ENCODE data around the gene BLVRB.

DNA sequence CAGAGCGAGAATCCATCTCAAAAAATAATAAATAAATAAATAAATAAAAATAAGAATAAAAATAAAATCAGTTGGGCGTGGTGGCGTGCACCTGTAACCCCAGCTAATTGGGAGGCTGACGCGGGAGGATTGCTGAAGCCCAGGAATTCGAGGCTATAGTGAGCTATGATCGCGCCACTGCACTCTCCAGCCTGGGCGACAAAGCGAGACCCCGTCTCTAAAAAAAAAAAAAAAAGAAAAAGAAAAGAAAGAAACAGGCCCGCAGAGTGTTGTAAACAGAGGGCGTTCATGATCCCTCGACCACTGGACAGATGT lies 45.1 kb downstream of the BLVRB start:
- no peak for TF ChIP-seq EZH2 (IDR thresholded peaks at IDR 0.05; ENCODE audit: low read depth)
- no peak for TF ChIP-seq CTCF (conservative IDR thresholded peaks at IDR 0.05)

Measured in PC-9 (cell line).